Measurements from ENCODE around the gene RCC1.
"Not testable (repeated sequence)": the region's sequence is repeated elsewhere in the genome, so short reads cannot be mapped to it uniquely, and the experiment has no call there.

The RCC1 gene

DNA sequence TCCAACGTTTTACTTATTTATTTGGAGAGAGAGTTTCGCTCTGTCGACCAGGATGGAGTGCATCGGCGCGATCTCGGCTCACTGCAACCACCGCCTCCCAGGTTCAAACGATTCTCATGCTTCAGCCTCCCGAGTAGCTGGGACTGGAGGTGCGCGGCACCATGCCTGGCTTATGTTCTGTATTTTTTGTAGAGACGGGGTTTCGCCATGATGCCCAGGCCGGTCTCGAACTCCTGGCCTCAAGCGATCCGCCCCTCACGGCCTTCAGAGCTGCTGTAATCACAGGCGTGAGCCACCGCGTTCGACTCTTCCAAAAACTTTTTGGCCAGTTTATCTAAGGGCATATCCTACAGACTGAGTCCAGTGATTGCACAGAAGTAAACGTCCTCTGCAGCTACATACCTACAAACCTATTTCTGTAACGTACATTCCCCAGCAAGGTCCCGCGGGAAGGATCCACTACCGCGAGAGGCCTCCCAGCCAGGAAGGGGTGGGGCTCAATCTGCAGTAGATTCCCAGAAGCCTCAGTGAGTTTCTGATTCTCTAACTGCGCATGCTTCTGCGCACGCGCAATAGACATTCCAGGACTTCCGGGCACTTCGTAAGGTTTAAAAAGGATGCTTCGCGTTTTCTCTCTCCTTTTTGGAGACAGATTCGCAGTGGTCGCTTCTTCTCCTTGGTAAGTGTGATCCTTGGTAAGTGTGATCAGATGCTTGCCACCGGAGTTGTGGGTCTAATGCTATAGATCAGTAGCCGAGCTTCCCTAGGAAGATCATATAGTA is at the start of gene RCC1:
Gene RCC1, plus strand, starts transcription at position 638 of the 782 bp plus-strand sequence. CDS start 23,824 bp downstream, outside the sequence.
- peak; percentile 94 for DNase-seq (ENCODE audit: low read depth)

- DNase-seq (ENCODE audit: low read depth) = no peak
These were observed 49.8 kb upstream of the RCC1 start for GRCh38 chr1:28456078-28456477.

DNA sequence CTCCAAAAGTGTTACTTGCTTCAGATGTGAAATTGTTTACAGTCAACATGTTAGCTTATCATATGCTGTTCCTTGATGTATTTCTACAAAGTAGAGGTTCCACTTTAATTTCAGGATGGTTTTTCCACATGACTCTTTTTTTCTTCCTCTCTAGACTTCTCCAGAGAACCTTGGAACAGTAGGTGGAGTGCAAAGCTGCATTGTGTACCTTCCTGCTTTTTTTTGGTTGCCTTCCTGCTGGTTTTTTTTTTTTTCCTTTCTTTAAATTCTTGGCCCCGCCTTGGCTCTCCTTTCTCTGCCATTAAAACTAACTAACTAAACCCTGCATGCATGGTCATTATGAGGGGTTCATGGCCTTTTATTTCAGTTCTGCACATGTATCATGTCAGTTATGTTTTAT is 48.2 kb upstream of the RCC1 start:
- no peak for DNase-seq (ENCODE audit: low read depth)

GRCh38 chr1:28458237-28459228 is 47.3 kb upstream of the RCC1 start:
- no peak for DNase-seq (ENCODE audit: low read depth)

DNA sequence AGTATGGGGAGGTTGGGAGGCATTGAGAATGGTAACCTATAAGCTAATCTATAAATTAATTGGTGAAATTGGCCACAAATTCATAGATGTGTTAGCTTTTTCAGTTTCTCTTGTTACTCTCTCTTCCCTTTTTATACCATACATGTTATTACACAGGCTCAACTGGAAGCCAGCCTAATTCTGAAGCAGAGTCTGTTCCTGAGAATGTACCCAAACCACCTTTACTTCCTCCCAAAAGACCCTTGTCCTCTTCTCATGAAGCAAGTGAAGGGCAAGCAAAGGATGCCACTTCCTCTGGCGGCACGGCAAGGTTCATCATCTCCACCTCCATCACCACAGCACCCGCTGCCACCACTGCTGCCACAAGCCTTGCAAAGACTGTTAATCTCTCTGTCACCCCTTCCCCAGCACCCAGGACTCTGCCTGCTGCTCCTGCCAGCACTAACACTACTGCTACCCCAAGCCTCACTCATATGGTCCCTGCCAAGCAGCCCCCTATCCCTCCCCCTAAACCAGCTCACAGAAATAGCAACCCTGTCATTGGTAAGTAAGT is 39.5 kb upstream of the RCC1 start:
- DNase-seq (ENCODE audit: low read depth) = no peak

DNA sequence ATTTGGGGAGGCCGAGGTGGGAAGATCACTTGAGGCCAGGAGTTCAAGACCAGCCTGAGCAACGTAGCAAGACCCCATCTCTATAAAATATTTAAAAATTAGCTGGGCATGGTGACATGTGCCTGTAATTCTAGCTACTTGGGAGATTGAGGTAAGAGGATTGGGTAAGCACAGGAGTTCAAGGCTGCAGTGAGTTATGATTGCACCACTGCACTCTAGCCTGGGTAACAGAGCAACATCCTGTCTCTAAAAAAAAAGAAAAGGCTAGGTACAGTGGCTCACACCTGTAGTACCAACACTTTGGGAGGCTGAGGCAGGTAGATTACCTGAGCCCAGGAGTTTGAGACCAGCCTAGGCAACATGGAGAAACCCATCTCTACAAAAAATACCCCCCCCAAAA is 35.7 kb upstream of the RCC1 start:
- DNase-seq (ENCODE audit: low read depth) = no peak

- DNase-seq (ENCODE audit: low read depth) = not testable (repeated sequence)
These were observed 26.3 kb upstream of the RCC1 start for GRCh38 chr1:28479497-28479896.

GRCh38 chr1:28480308-28480707 is 25.5 kb upstream of the RCC1 start:
- no peak for DNase-seq (ENCODE audit: low read depth)

DNA sequence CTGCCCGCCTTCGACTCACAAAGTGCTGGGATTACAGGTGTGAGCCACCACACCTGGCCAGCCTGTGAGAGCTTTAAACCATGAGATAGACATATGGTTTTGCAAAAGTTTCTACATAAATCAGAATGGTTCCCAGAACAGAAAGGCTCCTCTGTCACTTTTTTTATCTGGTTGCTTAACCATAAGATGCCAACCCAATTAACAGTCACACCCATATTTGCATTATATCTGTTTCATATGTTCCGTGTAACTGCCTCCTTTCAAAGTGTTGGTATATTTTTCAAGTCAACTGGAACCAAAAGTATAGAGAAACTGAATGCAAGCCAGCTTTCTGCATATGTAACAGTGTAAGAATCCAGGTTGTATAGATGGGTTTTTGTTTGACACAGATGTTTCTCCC is 23.7 kb upstream of the RCC1 start:
- no peak for DNase-seq (ENCODE audit: low read depth)

GRCh38 chr1:28482702-28483101 is 23.1 kb upstream of the RCC1 start:
- DNase-seq (ENCODE audit: low read depth) = no peak

- no peak for DNase-seq (ENCODE audit: low read depth)
These were observed 11.1 kb upstream of the RCC1 start for GRCh38 chr1:28494737-28495136.

GRCh38 chr1:28499553-28499952 is 6.3 kb upstream of the RCC1 start:
- DNase-seq (ENCODE audit: low read depth) = no peak

DNA sequence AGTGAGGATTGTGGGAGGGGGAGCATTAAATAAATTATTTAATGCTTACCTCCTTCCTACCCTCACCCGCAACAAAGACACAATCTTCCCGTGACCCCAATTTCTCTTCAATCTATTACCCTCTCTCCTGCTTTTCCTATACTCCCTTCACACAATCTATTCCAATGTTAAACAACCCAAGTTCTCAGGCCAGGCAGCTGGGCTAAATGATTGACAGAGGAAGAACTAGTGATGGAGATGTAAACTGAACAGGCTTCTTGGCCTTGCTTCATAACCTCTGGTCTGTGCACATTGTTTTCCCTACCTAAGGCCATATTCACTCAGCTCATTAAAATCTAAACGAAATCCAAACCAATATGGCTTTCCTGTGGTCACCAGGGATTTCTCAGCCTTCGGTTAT is 3.9 kb upstream of the RCC1 start:
- DNase-seq (ENCODE audit: low read depth) = no peak

GRCh38 chr1:28503117-28503516 is 2.7 kb upstream of the RCC1 start:
- DNase-seq (ENCODE audit: low read depth) = no peak

DNA sequence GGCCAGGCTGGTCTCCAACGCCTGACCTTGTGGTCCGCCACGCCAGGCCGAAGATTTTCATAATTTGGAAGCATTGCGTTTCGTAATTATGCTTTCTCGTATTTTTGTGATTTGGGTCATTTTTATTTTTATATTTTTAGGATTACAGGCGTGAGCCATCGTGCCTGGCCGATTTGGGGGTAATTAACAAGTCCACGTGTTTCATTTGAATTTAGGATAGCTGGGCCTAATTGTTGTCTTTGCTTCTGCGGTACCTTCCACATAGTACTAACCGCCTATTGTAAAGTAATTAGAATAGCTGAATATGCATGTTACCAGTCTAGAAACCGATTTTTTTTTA is 1.0 kb downstream of the RCC1 start:
- DNase-seq (ENCODE audit: low read depth) = no peak

DNA sequence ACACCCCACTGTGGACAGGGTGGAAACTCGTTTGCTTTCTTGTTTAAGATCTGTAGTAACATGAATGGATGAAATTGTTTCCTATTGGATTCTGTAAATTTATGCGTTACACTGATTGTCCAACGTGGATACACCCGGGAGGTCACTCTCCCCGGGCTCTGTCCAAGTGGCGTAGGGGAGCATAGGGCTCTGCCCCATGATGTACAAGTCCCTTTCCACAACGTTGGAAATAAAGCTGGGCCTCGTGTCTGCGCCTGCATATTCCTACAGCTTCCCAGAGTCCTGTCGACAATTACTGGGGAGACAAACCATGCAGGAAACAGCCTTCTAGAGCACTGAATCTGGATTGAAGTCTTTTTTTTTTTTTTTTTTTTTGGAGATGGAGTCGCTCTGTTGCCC is 1.4 kb downstream of the RCC1 start:
- no peak for DNase-seq (ENCODE audit: low read depth)

GRCh38 chr1:28507646-28508434 is 2.0 kb downstream of the RCC1 start:
- no peak for DNase-seq (ENCODE audit: low read depth)

GRCh38 chr1:28508435-28508754 is 2.6 kb downstream of the RCC1 start:
- DNase-seq (ENCODE audit: low read depth) = no peak

- no peak for DNase-seq (ENCODE audit: low read depth)
These were observed 3.9 kb downstream of the RCC1 start for GRCh38 chr1:28509705-28510272.

DNA sequence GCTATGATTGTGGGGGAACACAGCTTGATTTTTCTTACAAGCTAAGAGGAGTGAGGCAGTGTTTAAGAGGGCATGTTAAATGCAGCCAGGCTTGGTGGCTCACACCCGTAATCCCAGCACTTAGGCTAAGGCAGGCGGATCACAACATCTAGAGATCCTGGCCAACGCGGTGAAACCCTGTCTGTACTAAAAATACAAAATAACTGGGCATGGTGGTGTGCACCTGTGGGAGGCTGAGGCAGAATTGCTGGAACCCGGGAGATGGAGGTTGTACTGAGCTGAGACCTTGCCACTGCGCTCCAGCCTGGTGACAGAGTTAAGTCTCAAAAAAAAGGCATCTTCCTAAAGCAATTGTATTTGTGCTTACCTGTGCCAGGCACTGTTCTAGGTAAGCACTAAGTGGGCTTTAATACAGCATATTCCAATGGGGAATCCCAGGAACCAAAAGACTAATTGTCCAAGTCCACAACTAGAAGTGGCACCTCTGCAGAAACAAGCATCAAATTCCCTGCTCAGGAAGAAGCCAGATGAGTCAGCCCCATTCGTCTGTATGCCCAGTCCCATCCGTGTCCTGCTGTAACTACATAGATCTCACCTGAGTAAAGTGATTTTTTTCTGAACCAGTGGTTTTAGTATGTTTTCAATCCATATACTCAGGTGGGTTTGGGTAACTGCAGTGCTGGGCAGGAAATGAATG is 4.6 kb downstream of the RCC1 start:
- DNase-seq (ENCODE audit: low read depth) = no peak

- no peak for DNase-seq (ENCODE audit: low read depth)
These were observed 5.2 kb downstream of the RCC1 start for GRCh38 chr1:28510970-28511440.

Data from T-helper 22 cell (primary cell).